ENCODE measurements around the gene SDCCAG8.
A peak's percentile ranks its signal among the peaks of the same experiment; 100 is the strongest.

The SDCCAG8 gene

DNA sequence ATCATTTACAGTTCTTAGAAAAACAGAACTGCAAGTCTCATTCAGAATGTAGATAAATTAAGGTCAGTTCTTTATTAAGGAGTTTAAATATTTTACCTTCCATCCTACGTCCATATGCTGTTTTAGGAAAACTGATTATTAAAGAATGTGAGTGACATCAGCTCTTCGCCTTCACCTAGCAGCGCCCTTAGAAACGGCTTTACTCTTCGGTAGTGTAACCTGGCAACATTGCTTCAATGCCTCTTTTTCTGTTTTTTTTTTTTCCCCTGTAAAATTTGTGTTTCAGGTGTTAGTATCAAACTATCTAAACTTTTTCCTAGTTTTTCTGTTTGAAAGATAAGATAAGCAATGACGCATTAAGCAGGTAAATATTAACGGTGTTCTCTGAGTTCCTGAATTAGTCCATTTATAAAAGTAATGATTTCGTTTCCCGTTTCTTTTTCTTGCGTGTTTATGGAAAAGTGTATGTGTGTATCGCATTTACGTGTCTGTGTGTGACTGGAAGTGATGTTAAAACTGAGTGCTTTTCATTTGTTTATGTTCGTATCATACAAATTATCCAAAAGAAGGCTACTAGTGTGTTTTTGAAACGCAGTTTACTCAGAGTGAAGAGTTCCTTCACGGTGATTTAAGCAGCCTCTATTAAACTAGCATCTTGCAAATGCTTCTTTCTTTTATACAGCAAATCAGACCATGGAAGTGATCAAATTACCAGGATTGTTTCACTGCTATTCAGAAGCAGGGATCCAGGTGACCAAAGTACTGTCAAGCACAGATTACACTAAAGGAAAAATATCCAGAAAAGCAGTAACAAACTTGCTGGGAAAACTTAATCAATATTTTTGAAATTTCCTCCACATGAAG, 139.0 kb downstream of the SDCCAG8 start:
- no peak for DNase-seq

DNA sequence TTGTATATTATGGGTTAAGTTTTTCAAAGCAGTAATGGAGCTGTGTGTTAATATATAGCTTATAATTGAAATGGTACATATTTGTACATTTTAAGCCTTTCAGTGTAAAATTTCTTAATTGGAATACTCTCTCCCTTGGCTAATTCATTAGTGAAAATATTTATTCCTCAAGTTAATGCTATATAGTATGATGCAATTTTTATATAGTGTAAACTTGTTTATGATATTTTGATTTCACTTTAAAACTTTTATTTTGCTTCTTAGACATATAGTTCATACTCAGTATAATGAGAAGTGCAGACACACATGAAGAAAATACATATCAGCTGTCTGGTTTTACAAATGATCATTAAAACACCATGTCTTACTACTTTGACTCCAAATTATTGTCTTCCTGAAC, 140.6 kb downstream of the SDCCAG8 start:
- no peak for DNase-seq

DNA sequence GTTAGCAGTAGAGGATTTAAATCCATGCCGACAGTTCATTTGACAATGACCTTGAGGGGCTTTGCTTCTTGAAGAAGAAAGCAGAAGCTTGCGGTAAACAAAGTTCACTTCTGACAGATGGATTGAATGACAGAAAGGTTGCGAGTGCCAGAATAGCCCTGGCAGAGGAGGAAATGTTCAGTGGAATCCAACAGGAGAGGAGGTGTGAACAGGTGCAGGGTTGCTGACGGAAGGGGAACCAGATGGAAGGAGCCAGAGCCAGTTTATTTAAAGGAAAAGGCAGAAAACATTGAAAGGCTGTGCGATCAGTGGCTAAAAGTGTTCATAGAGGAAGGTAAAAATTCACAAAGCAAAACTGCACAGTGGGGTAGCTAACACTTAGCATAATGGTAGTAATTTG, 141.0 kb downstream of the SDCCAG8 start:
- no peak for DNase-seq

DNA sequence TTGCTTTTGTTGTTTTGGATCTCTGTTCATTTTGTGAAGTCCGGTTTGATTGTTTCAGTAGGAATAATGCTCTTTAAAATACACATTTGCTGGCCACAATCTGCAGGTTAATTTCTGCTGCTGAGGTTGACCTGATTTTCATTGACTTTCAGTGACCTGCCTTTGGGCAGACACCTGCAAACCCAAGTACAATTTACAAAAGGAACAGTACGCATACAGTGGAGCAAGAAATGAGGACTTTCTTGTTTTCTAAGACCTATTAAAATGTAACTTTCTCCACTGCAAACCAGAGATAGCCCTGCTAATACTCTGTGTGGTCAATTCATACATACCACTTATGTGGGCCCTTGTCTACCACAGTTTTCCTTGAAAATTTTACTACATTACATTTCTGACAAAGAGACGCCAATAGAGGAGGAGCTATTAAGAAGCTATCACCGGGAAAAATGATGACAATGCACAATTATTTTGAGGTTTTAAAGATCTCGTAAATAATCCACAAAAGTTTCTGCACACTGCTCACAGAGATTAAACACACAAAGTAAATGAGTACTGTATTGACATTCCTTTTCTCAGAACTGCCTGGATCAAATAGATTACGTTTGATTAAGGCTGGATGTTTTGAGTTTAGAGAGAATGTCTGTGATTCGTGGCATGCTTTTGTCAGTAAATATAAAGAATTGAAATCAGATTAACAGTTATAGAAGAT, 141.9 kb downstream of the SDCCAG8 start:
- DNase-seq, result no peak

DNA sequence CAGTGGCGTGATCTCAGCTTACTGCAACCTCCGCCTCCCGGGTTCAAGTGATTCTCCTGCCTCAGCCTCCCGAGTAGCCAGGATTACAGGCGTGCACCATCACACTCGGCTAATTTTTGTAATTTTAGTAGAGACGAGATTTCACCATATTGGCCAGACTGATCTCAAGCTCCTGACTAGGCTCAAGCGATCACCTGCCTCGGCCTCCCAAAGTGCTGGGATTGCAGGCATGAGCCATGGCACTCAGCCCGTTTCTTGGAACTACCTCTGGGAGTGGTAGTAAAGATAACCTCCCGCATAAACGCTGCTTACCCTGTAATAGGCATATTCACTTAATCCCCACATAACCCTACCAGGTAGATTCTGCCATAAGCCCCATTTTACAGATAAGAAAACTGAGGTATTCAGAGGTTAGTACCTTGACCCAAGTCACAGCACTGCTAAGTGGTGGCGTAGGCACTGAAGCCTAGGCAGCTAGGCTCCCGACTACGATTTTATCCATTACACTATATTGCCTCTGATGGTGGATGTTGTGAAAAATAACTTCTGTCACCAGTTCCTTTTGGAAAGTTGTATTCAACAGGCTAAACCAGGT, 143.8 kb downstream of the SDCCAG8 start:
- no peak for DNase-seq

DNA sequence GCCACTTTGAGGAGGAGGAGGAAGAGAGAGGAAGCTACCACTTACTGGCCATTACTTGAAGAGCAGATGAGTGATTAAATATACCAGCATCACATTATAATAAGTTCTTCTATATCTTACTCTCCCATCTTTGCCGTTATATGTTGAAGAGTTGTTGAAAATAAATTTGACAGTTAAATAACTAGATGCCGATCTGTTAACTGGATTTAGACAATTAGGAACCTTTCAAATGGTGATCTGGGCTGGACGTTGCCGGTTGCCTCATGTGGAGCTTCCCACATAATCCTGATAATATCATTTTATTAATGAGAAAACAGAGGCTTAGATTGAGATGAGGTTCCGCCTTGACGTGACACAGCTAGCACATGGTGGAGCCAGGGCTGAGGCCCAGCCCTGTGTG, 147.0 kb downstream of the SDCCAG8 start:
- no peak for DNase-seq

DNA sequence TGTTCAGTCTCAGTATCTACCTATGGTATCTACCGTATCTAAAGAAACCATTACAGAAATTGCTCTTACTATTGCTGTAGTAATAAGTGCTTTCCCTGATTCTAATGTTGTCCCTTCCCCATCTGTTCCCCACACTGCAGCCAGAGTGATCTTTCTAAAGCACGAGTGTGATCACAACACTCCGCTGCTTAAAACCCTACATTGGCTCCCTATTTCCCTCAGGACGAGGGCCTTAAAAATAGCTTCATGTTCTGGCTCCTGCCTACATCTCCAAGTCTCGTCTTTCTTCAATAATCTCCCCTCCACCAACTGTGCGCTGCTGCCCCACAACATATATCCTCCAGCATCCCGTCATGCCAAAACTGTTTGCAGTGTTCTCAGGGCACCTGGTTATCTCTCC, 150.6 kb downstream of the SDCCAG8 start:
- DNase-seq, result no peak

DNA sequence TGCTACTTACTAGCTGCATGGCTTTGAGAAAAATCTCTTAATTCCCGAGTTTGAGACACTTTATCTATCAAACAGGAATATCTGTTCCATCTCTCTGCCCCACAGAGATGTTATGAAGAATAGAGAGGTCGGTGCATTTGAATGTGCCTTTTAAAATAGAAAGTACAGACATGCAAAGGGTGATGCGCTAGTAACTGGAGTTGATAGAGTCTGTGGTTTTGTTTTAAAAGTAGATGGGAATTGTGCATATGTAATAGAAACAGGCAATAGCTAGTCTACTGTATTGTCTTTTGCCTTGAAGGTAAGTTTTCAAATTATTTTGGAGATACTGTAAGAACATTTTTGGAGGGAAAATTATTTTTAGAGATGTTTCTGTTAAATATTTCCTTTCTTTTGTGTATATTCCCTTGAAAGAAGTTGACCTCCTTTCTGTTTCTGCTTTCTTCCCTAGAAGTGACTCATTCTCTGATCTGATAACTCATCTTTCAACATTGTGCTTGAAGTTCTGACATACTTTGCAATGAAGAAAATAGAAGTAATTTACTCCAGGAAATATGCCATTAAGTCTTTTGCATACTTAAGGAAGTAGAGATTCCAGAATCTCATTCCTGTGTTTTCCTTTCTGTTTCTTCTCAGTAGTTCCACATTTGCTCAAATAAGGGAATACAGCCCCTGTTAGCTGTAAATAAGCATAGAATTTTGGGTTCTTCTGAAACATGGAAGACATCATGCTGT, 151.6 kb downstream of the SDCCAG8 start:
- DNase-seq, result no peak

DNA sequence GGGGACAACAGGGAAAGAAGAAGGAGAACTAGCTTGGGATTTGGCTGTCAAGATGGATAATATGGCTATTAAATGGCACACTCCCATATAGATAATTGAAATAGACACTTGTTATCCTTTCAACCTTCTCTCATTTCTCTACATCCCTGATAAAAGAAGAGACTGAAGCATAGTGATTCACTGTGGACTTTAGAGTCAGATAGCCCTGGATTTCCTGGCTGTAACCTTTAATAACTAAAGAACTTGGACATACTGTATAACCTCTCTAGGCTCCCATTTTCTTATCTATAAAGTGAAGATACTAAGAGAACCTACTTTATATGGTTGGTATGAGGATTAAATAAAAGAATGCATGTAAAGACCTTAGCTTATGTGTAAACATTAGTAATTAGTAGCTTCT, 152.6 kb downstream of the SDCCAG8 start:
- no peak for DNase-seq

DNA sequence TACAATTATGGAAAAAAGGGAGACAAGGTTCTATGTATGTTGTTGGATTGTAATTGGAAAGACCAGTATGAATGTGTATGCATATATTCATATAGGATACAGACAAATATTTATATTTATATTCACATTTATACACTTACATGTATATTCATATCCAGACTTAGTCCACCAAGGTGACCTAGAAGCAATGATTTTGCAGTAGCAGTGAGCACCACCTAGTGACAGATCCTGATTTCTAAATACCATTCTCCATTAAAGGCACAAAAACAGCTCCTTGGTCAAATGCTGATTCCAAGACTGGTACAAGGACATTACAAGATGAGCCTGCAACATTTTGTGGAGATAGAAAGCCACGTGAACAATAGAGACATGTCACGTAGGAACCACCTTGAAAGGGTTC, 153.4 kb downstream of the SDCCAG8 start:
- DNase-seq, result peak; percentile 16

DNA sequence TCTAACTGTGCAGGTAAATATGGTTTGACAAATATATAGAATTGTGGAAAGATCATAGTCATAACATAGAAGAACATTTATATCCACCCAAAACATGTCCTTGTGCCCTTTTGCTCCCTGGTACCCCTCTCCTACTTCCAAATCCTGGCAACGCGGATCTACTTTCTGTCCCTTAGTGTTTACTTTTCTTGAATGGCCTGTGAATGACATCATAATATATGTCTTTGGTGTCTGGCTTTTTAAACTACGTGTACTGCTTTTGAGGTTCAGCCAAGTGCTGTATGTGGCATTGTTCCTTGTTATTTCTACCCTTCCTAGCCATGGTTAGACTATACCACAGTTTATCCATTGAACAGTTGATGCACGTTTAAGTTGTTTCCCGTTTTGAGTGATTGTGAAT, 155.6 kb downstream of the SDCCAG8 start:
- DNase-seq, result no peak

DNA sequence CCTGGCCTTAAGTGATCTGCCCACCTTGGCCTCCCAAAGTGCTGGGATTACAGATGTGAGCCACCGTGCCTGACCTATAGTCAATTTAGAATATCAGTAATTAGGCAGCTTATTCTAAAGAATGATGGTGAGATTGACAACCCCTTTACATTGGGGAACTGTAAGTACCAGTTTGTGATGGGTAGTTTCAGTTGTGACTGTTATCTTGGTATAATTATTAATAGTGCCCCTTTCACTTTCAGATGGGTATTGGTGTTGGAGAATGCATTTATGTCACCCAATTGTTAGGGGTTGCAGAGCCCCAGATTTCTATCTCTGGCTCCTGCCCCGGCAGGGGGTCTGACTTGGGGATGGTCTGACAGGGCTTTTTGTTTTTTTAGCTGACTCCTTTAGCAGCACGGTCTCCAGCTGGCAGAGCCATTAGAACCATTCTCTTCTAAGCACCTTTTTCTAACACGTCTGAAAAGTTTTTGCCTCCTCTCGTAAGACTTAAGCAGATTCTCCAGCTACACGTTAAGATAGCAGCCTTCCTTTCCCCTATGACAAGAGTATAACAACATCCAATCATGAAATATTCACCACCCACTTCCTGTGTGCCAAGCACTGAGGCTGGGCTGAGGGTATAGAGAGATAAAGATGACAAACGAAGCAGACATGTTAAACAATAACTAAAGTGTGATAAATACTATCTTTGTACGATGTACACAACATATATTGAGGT, 157.8 kb downstream of the SDCCAG8 start:
- DNase-seq, result no peak

DNA sequence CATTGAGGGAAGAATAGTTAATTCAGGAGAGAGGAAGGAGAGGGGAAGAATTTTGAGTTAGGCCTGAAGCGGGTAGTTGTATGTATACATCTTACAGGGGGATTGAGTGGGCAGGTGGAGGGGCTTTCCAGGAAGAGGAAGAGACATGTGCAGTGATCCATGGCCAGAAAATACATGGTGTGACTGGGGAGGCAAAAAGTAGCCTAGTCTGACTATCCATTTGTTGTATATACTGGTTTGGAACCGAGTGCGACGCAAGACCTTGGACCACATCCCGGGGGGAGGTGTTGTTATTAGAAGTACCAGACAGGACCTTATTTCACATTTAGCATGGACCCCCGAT, 158.3 kb downstream of the SDCCAG8 start:
- no peak for DNase-seq

DNA sequence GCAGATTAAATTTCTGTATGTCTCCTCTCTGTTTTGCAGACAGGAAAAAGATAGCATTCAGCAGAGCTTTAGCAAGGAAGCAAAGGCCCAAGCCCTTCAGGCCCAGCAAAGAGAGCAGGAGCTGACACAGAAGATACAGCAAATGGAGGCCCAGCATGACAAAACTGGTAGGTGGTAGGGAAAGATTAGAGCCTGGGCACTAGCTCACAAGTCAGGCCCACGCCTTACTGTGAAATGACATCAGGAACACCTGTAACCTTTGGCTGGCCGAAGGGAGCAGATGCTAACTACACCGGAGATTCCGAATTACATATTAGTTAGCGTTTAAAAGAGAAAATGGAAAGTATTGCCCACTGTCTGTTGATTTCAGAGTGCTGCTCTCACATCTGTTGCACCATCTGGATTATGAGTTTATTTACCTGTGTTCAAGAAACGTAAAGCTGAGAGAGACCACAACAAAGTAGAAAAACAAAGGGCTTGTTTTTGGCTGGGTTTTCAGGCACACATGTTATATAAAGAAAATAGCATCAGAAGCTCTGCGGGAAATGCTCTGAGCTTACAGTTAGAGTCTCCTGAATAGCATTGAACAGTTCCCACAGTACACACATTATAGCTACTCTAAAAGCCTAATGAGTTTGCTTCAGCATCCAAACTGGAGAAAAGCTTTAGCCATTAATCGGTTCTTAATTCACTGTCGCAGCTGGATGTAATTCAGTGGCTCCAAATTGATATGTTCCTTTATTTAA, 160.0 kb downstream of the SDCCAG8 start:
- no peak for DNase-seq

DNA sequence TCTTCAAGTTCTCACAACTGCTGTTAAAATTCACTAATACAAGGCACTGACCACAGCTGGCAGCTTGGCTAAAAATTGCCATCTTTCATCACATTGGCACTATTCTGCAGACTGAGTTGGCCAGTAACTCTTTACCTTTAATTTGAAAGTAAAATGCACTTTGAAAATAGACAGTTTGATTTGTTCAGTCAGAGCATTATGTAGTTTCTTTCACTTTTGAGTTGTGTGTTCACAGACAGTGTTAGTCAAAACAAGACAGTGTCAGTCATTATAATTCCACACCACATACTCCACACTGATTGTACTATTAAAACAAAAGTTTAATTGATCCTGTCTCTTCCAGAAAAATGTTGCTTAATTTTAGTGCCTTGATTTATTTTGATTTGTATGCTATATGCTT, 160.7 kb downstream of the SDCCAG8 start:
- no peak for DNase-seq

DNA sequence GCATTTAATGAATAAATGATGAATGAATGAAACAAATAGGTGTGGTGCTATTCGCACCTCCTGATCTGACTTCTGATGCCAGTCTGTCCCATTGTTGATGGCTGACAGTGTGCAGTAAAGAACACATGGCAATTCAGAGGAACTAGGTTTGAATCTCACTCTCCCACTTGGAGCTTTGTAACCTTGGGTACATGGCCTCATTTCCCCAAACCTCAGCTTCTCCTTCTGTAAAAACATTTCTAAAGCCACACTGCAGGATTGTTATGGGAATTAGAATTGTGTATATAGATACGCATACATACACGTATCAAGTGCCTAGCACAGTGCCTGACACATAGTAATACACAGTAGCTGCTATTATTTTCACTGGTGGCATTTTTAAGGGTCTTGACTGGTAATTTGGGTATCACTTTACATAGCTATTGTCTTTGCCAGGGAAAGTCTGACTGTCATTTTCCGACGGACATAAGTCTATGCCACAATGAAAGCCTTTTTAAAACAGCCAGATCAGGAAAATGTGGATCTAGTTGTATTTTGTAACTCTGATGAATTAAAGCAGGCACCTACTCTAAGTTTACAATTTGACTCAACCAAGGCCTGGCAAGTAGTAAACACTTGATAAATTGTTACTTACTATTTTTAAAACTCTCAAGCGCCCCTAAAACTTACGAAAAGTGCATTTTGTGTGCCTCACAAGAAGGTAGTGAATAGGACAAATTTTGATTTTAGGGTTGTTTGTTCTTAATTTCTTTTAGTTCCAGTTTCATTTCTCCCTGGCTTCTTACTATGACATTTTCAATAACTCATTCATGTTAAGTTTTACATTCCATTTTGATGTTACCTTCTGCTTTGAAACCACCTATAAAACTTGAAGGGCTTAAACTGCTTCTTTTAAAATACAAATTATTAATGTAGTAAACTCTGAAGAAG, 164.4 kb downstream of the SDCCAG8 start:
- DNase-seq, result no peak

DNA sequence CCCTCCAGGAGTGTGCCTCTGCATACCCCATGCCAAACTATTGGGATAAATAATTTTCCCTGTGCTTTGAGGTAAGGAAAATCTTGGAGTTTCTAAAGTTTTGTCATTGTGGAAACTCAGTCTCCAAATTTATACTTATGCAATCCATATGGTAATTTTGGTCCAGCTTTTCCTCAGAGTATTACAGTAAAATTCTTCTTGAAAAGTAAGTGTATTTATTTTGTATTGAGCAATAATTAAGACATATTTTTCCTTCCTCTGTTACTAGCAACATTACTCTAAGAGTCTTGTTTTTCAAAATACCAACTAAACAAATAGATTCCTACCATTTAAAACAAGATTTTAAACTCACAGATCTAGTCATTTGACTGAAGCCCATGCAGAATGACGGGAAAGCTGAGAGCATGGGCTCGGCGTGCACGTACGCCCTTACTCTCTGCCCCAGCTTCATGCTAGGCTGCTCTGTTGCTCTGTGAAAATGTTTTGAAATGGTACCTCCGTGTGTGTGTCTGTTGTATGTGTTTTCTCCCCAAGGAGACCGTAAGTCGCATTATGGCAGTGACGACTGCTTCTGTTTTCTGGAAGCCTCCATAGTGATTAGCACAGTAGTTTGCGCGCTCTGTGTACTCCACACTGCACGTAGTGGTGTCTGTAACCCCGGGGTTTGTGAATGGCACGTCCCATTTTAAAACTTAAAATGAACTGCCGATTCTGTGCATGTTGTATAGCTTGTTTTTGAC, 165.3 kb downstream of the SDCCAG8 start:
- DNase-seq, result no peak

DNA sequence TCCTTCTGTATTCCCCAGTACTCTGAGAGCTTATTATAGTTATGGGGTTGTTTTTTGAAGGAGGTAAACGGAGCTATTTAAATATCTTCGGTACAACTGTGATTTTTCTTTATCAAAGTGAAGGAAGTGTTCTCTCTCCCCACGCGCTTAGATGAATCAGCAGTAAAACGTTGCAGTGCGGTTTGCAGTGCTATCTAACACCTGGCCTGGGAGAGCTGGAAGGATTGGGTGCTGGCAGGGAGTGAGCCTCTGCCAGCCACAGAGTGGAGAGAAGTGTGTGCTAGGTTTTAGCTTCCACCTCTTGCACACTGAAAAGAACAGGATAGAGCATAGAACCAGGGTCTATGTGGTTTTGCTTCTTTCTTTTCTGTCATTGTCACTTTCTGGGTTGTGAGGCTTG, 165.9 kb downstream of the SDCCAG8 start:
- peak; percentile 74 for DNase-seq

DNA sequence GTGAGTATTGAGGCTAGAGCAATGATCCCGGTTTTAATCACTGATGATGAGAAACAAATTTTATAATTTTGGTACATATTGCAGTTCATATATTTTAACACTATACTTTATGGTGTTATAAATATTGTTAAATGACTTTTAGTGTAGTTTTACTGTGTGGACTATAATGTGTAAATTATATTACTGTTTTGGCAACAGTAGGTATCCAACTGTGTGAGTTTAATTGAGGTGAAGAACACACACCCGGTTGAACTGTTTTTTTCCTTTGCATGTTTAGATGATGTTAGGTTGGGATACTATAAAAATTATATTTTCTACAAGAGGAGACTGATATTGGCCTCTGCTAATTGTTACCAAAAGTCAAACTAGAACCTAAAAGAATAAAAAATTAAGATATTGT, 166.5 kb downstream of the SDCCAG8 start:
- DNase-seq, result no peak

DNA sequence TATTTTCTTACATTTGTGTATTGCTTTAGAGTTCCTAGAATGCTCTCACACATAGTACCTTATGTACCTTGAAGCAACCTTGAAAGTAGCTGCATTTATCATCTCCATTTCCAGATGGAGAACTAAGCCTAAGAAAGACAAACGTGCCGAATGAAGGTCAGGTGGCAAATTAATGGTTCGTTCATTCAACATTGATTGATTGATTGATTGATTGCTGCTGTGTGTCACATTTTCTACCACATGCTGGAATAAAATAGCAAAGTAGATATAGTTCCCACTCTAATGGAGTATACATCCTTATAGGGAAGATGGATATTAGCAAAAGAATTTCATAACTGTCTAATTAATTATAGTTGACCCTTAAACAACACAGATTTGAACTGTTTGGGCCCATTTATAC, 172.2 kb downstream of the SDCCAG8 start:
- no peak for DNase-seq
